Mammary epithelial cell (primary cell): Measurements from ENCODE around the gene OLFML2A.

ENCODE experiments used
- CTCF ChIP-seq, 2 donors: IDR thresholded peaks in 1 of 2; conservative IDR thresholded peaks in 1 of 2; 2 replicates each; pipeline ENCODE4 v1.5.1; 2011 to 2012; ENCODE audit warnings: inconsistent platforms in 2 of 2, low read length in 2 of 2, mild to moderate bottlenecking in 2 of 2, control low read depth in 1 of 2, low read depth in 1 of 2; ENCODE audit not compliant: insufficient read depth in 1 of 2; ENCODE audit errors: extremely low read depth in 1 of 2
- EZH2 ChIP-seq: IDR thresholded peaks from 2 replicates; pipeline ENCODE4 v1.6.1; 2012; ENCODE audit warnings: low read length, inconsistent platforms, borderline replicate concordance

- TF ChIP-seq EZH2 (no peak), CTCF (conservative IDR thresholded peaks at IDR 0.05 in 1 of 2, IDR thresholded peaks at IDR 0.05 in 1 of 2; ENCODE audit: extremely low read depth in 1 of 2, insufficient read depth in 1 of 2, low read depth in 1 of 2, low read length in 2 of 2) (no peak)
Observed at GRCh38 chr9:124730772-124731171, 46.2 kb upstream of the OLFML2A start.
